Measurements from ENCODE around the gene PCDH18. TPM values are rescaled to one million over a fixed set of nuclear protein-coding genes. Genes with fewer than 3 reads are reported as not detected.

PCDH18 gene
- total and polyA plus RNA-seq, 7 donors = 1.8 to 108 (median 64.6) TPM

GRCh38 chr4:137559801-137560200 lies 27.5 kb upstream of the PCDH18 start:
- 80 to 85% methylated on average over 1 of the region's 1 CpG for WGBS, 2 donors
- TF ChIP-seq POLR2A (IDR thresholded peaks at IDR 0.05) (no peak), CTCF (IDR thresholded peaks at IDR 0.05) (no peak), POLR2AphosphoS5 (IDR thresholded peaks at IDR 0.05) (no peak), EP300 (IDR thresholded peaks at IDR 0.05) (no peak)
- Histone ChIP-seq H3K4me3 (no peak overlapping the region), H3K36me3 (no peaks in the 10 kb centered on the region), H3K27me3 (no peaks in the 10 kb centered on the region), H3K4me1 (no peaks in the 10 kb centered on the region), H3K27ac (no peak overlapping the region), H3K9me3 (no peaks in the 10 kb centered on the region)
- intact Hi-C loops (cut with DNase I) = no loop called here
- no peak for DNase-seq

GRCh38 chr4:137558951-137559350 lies 26.7 kb upstream of the PCDH18 start:
- Histone ChIP-seq H3K4me1 (no peaks in the 10 kb centered on the region), H3K36me3 (no peaks in the 10 kb centered on the region), H3K9me3 (no peaks in the 10 kb centered on the region), H3K27ac (no peak overlapping the region), H3K4me3 (no peak overlapping the region), H3K27me3 (no peaks in the 10 kb centered on the region)
- intact Hi-C loops (cut with DNase I) = no loop called here
- TF ChIP-seq CTCF (IDR thresholded peaks at IDR 0.05) (no peak), POLR2AphosphoS5 (IDR thresholded peaks at IDR 0.05) (no peak), POLR2A (IDR thresholded peaks at IDR 0.05) (no peak), EP300 (IDR thresholded peaks at IDR 0.05) (no peak)
- DNase-seq = no peak
- WGBS, 2 donors = 50 to 69% methylated on average over 2 of the region's 2 CpGs

GRCh38 chr4:137545461-137545861 lies 13.2 kb upstream of the PCDH18 start:
- peaks cover 0 to 46% (median 11%) of the 10 kb centered on the region in 4 donors for H3K4me1 ChIP-seq
- 66 to 70% methylated on average over 4 of the region's 4 CpGs for WGBS, 2 donors

GRCh38 chr4:137543648-137544047 lies 11.4 kb upstream of the PCDH18 start:
- WGBS, 2 donors = 54 to 64% methylated on average over 3 of the region's 3 CpGs
- intact Hi-C loops (cut with DNase I) = no loop called here
- TF ChIP-seq POLR2A (IDR thresholded peaks at IDR 0.05) = no peak

More at GRCh38 chr4:137545461-137545861, 13.2 kb upstream of the PCDH18 start:
- intact Hi-C loops (cut with DNase I) = no loop called here
- Histone ChIP-seq H3K27me3 (no peaks in the 10 kb centered on the region), H3K36me3 (no peaks in the 10 kb centered on the region), H3K4me3 (no peak overlapping the region), H3K9me3 (no peaks in the 10 kb centered on the region), H3K27ac (peak overlapping the region in 3 of 4 donors; percentile 48 to 57 (median 54))
- peak; percentile 68 for DNase-seq
- TF ChIP-seq CTCF (IDR thresholded peaks at IDR 0.05) (no peak), POLR2AphosphoS5 (IDR thresholded peaks at IDR 0.05) (peak in 3 of 4 donors; percentile 8 to 40 (median 13)), POLR2A (IDR thresholded peaks at IDR 0.05) (no peak)

GRCh38 chr4:137543198-137543597 lies 10.9 kb upstream of the PCDH18 start:
- Histone ChIP-seq H3K27ac (peak overlapping the region in 3 of 4 donors; percentile 15 to 65 (median 58)), H3K36me3 (no peaks in the 10 kb centered on the region), H3K4me3 (no peak overlapping the region), H3K27me3 (no peaks in the 10 kb centered on the region), H3K9me3 (no peaks in the 10 kb centered on the region), H3K4me1 (peaks cover 0 to 46% (median 11%) of the 10 kb centered on the region in 4 donors)
- no peak for TF ChIP-seq POLR2AphosphoS5 (IDR thresholded peaks at IDR 0.05)
- TF ChIP-seq POLR2A (IDR thresholded peaks at IDR 0.05) = no peak
- TF ChIP-seq CTCF (IDR thresholded peaks at IDR 0.05) = no peak
- TF ChIP-seq EP300 (IDR thresholded peaks at IDR 0.05) = no peak
- no peak for DNase-seq
- intact Hi-C loops (cut with DNase I) = no loop called here
- WGBS, 2 donors = 64 to 69% methylated on average over 2 of the region's 2 CpGs

More at GRCh38 chr4:137543648-137544047, 11.4 kb upstream of the PCDH18 start:
- DNase-seq = no peak
- Histone ChIP-seq H3K4me1 (peaks cover 0 to 46% (median 11%) of the 10 kb centered on the region in 4 donors), H3K4me3 (no peak overlapping the region), H3K9me3 (no peaks in the 10 kb centered on the region), H3K36me3 (no peaks in the 10 kb centered on the region), H3K27ac (peak overlapping the region; percentile 7 to 65 (median 36)), H3K27me3 (no peaks in the 10 kb centered on the region)

Measured in sigmoid colon (tissue), 7 donors.